Endothelial cell of umbilical vein (primary cell): ENCODE measurements around the gene CLEC6A. TPM values are rescaled to one million over a fixed set of nuclear protein-coding genes. Genes with fewer than 3 reads are reported as not detected.

ENCODE experiments used
- BruUV-seq: library from RNA; stranded (reverse); fragments of 400-500 nt; replicated peaks from 2 replicates; lab custom pipeline; 2021; lab: Mats Ljungman, UMichigan
- CTCF ChIA-PET: fragments of 300-600, 350-600 bp; sonication (Branson Sonifier 250); formaldehyde crosslinking; loops from one replicate; lab custom pipeline; 2021; ENCODE audit warnings: antibody characterized with exemption, inconsistent platforms; lab: Charles Lee
- POLR2A ChIA-PET: fragments of 300-600, 350-600 bp; sonication (Branson Sonifier 250); formaldehyde crosslinking; loops from one replicate; lab custom pipeline; 2021; ENCODE audit warnings: antibody characterized with exemption, inconsistent platforms; lab: Charles Lee
- DNase-seq: peaks from one replicate; pipeline ENCODE4 v3.0.0-alpha.2; 2011; ENCODE audit warnings: low read depth, low spot score
- FAIRE-seq: peaks from 2 replicates; lab custom pipeline; 2011; peaks lifted over from hg19 to GRCh38; lab: Jason Lieb, UNC
- H2AFZ ChIP-seq: 2 replicates; pipeline ENCODE4 v1.6.0; 2012; ENCODE audit warnings: low read depth, low read length, control low read depth, inconsistent platforms
- H3K27ac ChIP-seq: 2 replicates; pipeline ENCODE4 v1.5.1; 2011; ENCODE audit warnings: low read depth, mild to moderate bottlenecking, control low read depth, low read length, moderate library complexity; ENCODE audit not compliant: insufficient read depth
- H3K27me3 ChIP-seq, 2 experiments: 2 replicates each; pipeline versions ENCODE4 v1.6.0 to v1.6.1; 2011; ENCODE audit warnings: low read length in 2 of 2, mixed read lengths in 1 of 2; ENCODE audit not compliant: control insufficient read depth in 2 of 2, insufficient read depth in 2 of 2
- H3K36me3 ChIP-seq, 2 experiments: 2 replicates in 1 of 2; 3 replicates in 1 of 2; pipeline ENCODE4 v1.5.1; 2011; ENCODE audit warnings: low read length in 2 of 2, mild to moderate bottlenecking in 1 of 2, moderate library complexity in 1 of 2; ENCODE audit not compliant: control insufficient read depth in 2 of 2, insufficient read depth in 2 of 2; ENCODE audit errors: extremely low read depth in 1 of 2
- H3K4me1 ChIP-seq: 3 replicates; pipeline ENCODE4 v1.5.1; 2011; ENCODE audit warnings: mild to moderate bottlenecking, low read length; ENCODE audit not compliant: control insufficient read depth, insufficient read depth; ENCODE audit errors: extremely low read depth
- H3K4me2 ChIP-seq: 2 replicates; pipeline ENCODE4 v1.6.1; 2011; ENCODE audit warnings: low read length, control low read depth, mixed read lengths; ENCODE audit not compliant: insufficient read depth
- H3K4me3 ChIP-seq, 3 experiments: fragments of 200-600 bp in 1 of 3; sonication (generic), shearing (Covaris generic) in 1 of 3; replicated peaks in 1 of 3; 2 replicates each; pipeline ENCODE4 v1.5.1; 2011 to 2016; ENCODE audit warnings: control low read depth in 3 of 3, low read length in 3 of 3, mild to moderate bottlenecking in 2 of 3, inconsistent platforms in 1 of 3, low read depth in 1 of 3, moderate library complexity in 1 of 3; ENCODE audit not compliant: insufficient read depth in 1 of 3
- H3K79me2 ChIP-seq: 2 replicates; pipeline ENCODE4 v1.6.0; 2012; ENCODE audit warnings: low read length, inconsistent platforms; ENCODE audit not compliant: control insufficient read depth, insufficient read depth
- H3K9ac ChIP-seq: replicated peaks from 2 replicates; pipeline ENCODE3; 2011; ENCODE audit warnings: low read length, control low read depth; ENCODE audit not compliant: insufficient read depth; ENCODE audit errors: extremely low read depth
- H3K9me1 ChIP-seq: replicated peaks from 3 replicates; pipeline ENCODE4 v1.6.0; 2011; ENCODE audit warnings: mild to moderate bottlenecking, low read length; ENCODE audit not compliant: control insufficient read depth, insufficient read depth; ENCODE audit errors: extremely low read depth
- H3K9me3 ChIP-seq: replicated peaks from 2 replicates; pipeline ENCODE4 v1.5.1; 2012; ENCODE audit warnings: low read length, inconsistent platforms; ENCODE audit not compliant: control insufficient read depth, insufficient read depth
- H4K20me1 ChIP-seq: replicated peaks from 2 replicates; pipeline ENCODE3; 2011; ENCODE audit warnings: mild to moderate bottlenecking, low read length; ENCODE audit not compliant: control insufficient read depth, insufficient read depth; ENCODE audit errors: extremely low read depth
- CTCF ChIP-seq, 2 donors: IDR thresholded peaks; 1 replicate in 1 of 2; 2 replicates in 1 of 2; pipeline ENCODE4 v1.5.1; 2011; ENCODE audit warnings: low read length in 2 of 2, mild to moderate bottlenecking in 2 of 2, moderate library complexity in 2 of 2, control low read depth in 1 of 2, inconsistent platforms in 1 of 2, low read depth in 1 of 2; ENCODE audit not compliant: insufficient read depth in 1 of 2; ENCODE audit errors: extremely low read depth in 1 of 2
- EZH2 ChIP-seq: IDR thresholded peaks from 2 replicates; pipeline ENCODE4 v1.6.1; 2012; ENCODE audit warnings: borderline replicate concordance, low read depth, mild to moderate bottlenecking, moderate library complexity, low read length, inconsistent platforms; ENCODE audit not compliant: severe bottlenecking
- FOS ChIP-seq: IDR thresholded peaks from 2 replicates; pipeline ENCODE4 v1.6.1; 2011; ENCODE audit warnings: mild to moderate bottlenecking, low read length, moderate library complexity, borderline replicate concordance; ENCODE audit not compliant: insufficient read depth
- GATA2 ChIP-seq: IDR thresholded peaks from 2 replicates; pipeline ENCODE4 v1.7.0; 2011; ENCODE audit warnings: low read depth, mild to moderate bottlenecking, moderate library complexity, mixed read lengths, low read length; ENCODE audit not compliant: insufficient read length, insufficient read depth
- JUN ChIP-seq: IDR thresholded peaks from 2 replicates; pipeline ENCODE4 v1.6.1; 2011; ENCODE audit warnings: borderline replicate concordance, low read depth; ENCODE audit not compliant: insufficient read length, insufficient read depth
- MAX ChIP-seq: IDR thresholded peaks from 2 replicates; pipeline ENCODE4 v1.6.1; 2011; ENCODE audit not compliant: insufficient read depth, insufficient read length
- MYC ChIP-seq: IDR thresholded peaks from one replicate; pipeline ENCODE4 v1.6.1; 2011; ENCODE audit warnings: mild to moderate bottlenecking, low read depth, low read length
- POLR2A ChIP-seq: IDR thresholded peaks from 2 replicates; pipeline ENCODE4 v1.6.1; 2012; ENCODE audit warnings: low read depth, mild to moderate bottlenecking, control low read depth, low read length
- POLR2AphosphoS5 ChIP-seq: IDR thresholded peaks from 2 replicates; pipeline ENCODE4 v1.6.1; 2012; ENCODE audit warnings: low read depth, mild to moderate bottlenecking, control low read depth, low read length, moderate library complexity; ENCODE audit not compliant: insufficient read depth
- dilution Hi-C: fragments of 300-500 bp; cut with MboI; formaldehyde crosslinking; loops from one replicate; pipeline ENCODE4 v1.15.0; 2019; ENCODE audit warnings: low sequenced_read_pairs; ENCODE audit not compliant: extremely low pct_ligation_motif_present
- intact Hi-C: fragments of 100-400 bp; cut with micrococcal nuclease; formaldehyde crosslinking; loops from one replicate; pipeline ENCODE4 v1.10.0; 2022
- polyA plus RNA-seq, 4 experiments: library from polyadenylated mRNA; depleted of rRNA in 3 of 4; stranded (reverse) in 3 of 4; unstranded in 1 of 4; fragments of >200 nt; gene quantifications; 2 replicates each; pipeline versions ENCODE4 v1.2.1 to v1.2.3, GENCODE V29; 2011 to 2012; ENCODE audit warnings: missing spikeins in 1 of 4
- total RNA-seq: library from RNA; stranded (reverse); gene quantifications from 2 replicates; pipeline ENCODE4 v1.2.3, GENCODE V29; 2021

Gene CLEC6A
- total and polyA plus RNA-seq, 2 donors (not counting 3 experiments of a cell fraction or from before 2014, with no cell fraction given) = not detected

GRCh38 chr12:8504351-8504750, 48.6 kb downstream of the CLEC6A start:
- DNase-seq (no peak), FAIRE-seq (no peak)
- intact Hi-C loops = no loop called here
- BruUV-seq = no TSS peak
- Histone ChIP-seq H4K20me1 (no peaks in the 10 kb centered on the region), H2AFZ (no peak overlapping the region), H3K79me2 (no peaks in the 10 kb centered on the region), H3K9ac (no peak overlapping the region), H3K9me1 (no peaks in the 10 kb centered on the region), H3K27me3 (peaks cover 2 to 6% of the 10 kb centered on the region in 2 experiments), H3K36me3 (no peaks in the 10 kb centered on the region), H3K4me2 (no peak overlapping the region), H3K4me1 (no peaks in the 10 kb centered on the region), H3K27ac (no peak overlapping the region), H3K4me3 (no peak overlapping the region), H3K9me3 (no peaks in the 10 kb centered on the region)
- dilution Hi-C loops = no loop called here
- ChIA-PET POLR2A (no interaction called here), CTCF (no interaction called here)
- TF ChIP-seq GATA2 (no peak), MYC (no peak), EZH2 (no peak)

DNA sequence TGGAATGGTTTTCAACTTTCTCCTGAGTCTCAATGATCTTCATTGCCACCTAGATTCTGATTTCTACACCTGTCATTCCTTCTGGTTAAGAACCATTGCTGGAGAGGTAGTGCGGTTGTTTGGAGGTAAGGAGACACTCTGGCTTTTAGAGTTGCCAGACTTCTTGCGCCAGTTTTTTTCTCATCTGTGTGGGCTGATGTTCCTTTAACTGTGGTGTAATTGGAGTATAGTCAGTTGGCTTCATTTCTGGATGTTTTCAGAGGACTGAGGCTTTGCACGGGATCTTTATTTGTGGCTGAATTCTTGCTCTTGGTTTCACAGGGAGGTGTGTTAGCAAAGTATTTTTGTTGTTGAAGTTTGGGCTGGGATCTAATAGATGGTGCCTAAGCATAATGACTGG, 51.8 kb downstream of the CLEC6A start:
- POLR2A ChIA-PET = no interaction called here
- dilution Hi-C loops = no loop called here

More for the DNA sequence above, 51.8 kb downstream of the CLEC6A start:
- no peak for DNase-seq
- no peak overlapping the region for H3K9ac ChIP-seq
- H2AFZ ChIP-seq = no peak overlapping the region
- CTCF ChIA-PET = interaction anchor here (1.0 kb wide), 1 partner anchor 36 kb away, joined by 3 read pairs; no protein-coding TSS in a partner anchor
- no peaks in the 10 kb centered on the region for H3K9me1 ChIP-seq
- H3K27me3 ChIP-seq = peaks cover 0 to 4% of the 10 kb centered on the region in 2 experiments
- H3K4me3 ChIP-seq = no peak overlapping the region
- H3K4me1 ChIP-seq = no peaks in the 10 kb centered on the region
- H3K4me2 ChIP-seq = no peak overlapping the region
- no peaks in the 10 kb centered on the region for H3K79me2 ChIP-seq
- no TSS peak for BruUV-seq
- no peaks in the 10 kb centered on the region for H4K20me1 ChIP-seq
- H3K27ac ChIP-seq = no peak overlapping the region
- no peaks in the 10 kb centered on the region for H3K36me3 ChIP-seq
- TF ChIP-seq MYC = no peak
- TF ChIP-seq POLR2A = no peak
- TF ChIP-seq MAX = no peak
- TF ChIP-seq CTCF (IDR thresholded peaks at IDR 0.05; ENCODE audit: extremely low read depth in 1 of 2, insufficient read depth in 1 of 2, low read depth in 1 of 2, low read length in 2 of 2) = no peak
- no peak for TF ChIP-seq GATA2
- no peak for TF ChIP-seq POLR2AphosphoS5
- TF ChIP-seq EZH2 = no peak
- no peak for TF ChIP-seq JUN
- TF ChIP-seq FOS = no peak
- no peaks in the 10 kb centered on the region for H3K9me3 ChIP-seq
- FAIRE-seq = no peak
- intact Hi-C loops = no loop called here
